ENCODE results near the gene BAIAP2L1. TPM values are rescaled to one million over a fixed set of nuclear protein-coding genes. Genes with fewer than 3 reads are reported as not detected.

Gene BAIAP2L1
- total and polyA plus RNA-seq, 2 of the 8 experiments (the other 6 are each of a cell fraction or from before 2014, with no cell fraction given): 19.2 to 42.9 TPM

GRCh38 chr7:98294798-98295382 lies 106.0 kb downstream of the BAIAP2L1 start (continued):
- no peak for TF ChIP-seq CHD7 (IDR thresholded peaks at IDR 0.05; ENCODE audit: insufficient replicate concordance, low read length)
- no peak for TF ChIP-seq NRF1 (IDR thresholded peaks at IDR 0.05; ENCODE audit: low read depth, low read length)
- TF ChIP-seq KDM5A (IDR thresholded peaks at IDR 0.05; ENCODE audit: low read length): peak; percentile 51; the same call in 1 of the 2 replicates
- TF ChIP-seq ZNF274 (IDR thresholded peaks at IDR 0.05; ENCODE audit: borderline replicate concordance, extremely low read depth, low read length): no peak
- TF ChIP-seq MAX (IDR thresholded peaks at IDR 0.05): peak; percentile 32; the same call in 1 of the 2 replicates
- no peak for TF ChIP-seq SUZ12 (IDR thresholded peaks at IDR 0.05; ENCODE audit: low read length)
- no peak for TF ChIP-seq FOSL1 (IDR thresholded peaks at IDR 0.05; ENCODE audit: insufficient read depth, low read depth, low read length)
- no peak for TF ChIP-seq HDAC2 (IDR thresholded peaks at IDR 0.05; ENCODE audit: borderline replicate concordance in 1 of 2, low read depth in 2 of 2, low read length in 2 of 2)
- peak in 1 of 2 experiments; percentile 62; a peak in 1 of 4 replicates for TF ChIP-seq SIN3A (conservative IDR thresholded peaks at IDR 0.05 in 1 of 2, IDR thresholded peaks at IDR 0.05 in 1 of 2; ENCODE audit: low read depth in 1 of 2, low read length in 2 of 2)
